Stimulated activated CD8-positive, alpha-beta memory T cell treated with anti-CD3 and anti-CD28 coated beads, Interleukin-2, amount 100 ng/mL, for 48 hours (primary cell): ENCODE results near the gene GOLPH3.
A peak's percentile ranks its signal among the peaks of the same experiment; 100 is the strongest.
"Not testable (repeated sequence)": the region's sequence is repeated elsewhere in the genome, so short reads cannot be mapped to it uniquely, and the experiment has no call there.

ENCODE experiments used
- DNase-seq, 2 donors: peaks; one replicate each; pipeline ENCODE4 v3.0.0-alpha.2; 2020; ENCODE audit warnings: low read depth in 2 of 2

The GOLPH3 gene

DNA sequence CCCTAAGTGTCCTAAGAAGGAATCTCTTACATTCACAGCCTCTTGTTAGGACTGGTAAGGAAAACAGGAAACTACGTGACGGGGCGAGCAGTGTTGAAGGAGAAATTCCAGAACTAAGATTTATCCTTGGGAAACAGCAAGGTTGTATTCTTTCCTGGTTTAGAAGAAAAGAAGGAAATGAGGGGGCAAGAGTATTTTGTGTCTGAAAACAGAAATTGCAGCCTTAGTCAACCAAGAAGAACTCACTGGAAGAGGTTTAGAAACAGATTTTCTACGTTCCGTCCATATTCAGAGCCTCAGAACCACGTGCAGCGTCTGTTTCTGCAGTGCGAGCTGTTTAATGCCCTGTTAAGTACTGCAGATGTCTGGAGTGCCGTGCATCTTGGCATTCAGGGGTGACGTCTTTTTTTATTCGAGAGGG, 75.2 kb downstream of the GOLPH3 start:
- DNase-seq, result no peak

DNA sequence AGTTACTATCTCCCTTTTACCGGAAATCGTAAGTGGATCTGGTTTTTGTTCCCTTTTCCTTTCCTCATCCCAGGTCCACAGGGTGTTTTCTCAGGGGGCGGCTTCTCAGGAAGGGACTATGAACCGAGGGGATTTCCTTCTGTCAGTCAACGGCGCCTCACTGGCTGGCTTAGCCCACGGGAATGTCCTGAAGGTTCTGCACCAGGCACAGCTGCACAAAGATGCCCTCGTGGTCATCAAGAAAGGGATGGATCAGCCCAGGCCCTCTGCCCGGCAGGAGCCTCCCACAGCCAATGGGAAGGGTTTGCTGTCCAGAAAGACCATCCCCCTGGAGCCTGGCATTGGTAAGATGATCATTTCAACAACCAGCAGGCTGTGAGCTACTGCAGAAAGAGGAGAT, 75.8 kb downstream of the GOLPH3 start:
- no peak for DNase-seq

DNA sequence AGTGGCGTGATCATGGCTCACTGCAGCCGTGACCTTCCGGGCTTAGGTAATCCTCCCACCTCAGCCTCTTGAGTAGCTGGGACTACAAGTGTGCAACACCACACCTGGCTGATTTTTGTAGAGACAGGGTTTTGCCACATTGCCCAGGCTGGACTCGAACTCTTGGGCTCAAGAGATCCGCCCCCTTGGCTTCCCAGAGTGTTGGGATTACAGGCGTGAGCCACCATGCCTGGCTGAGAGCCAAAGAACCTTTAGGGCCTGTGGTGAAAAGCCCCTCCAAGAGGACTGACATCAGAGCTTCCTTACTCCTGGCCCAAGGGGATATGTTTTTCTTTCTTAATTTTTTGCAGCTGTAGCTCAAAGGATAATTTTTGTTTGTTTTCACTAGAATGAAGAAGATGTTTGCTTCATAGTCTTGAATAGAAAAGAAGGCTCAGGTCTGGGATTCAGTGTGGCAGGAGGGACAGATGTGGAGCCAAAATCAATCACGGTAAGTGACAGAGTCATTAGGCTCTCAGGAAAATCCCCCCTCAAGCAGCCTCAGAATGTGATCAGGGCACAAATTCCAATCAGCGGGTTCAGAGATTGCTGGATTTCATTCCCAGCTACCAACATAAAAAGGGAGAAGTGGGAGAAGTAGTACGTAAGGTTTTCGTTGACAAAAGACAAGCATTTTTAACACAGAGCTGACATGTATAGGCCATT, 77.1 kb downstream of the GOLPH3 start:
- DNase-seq, result no peak

DNA sequence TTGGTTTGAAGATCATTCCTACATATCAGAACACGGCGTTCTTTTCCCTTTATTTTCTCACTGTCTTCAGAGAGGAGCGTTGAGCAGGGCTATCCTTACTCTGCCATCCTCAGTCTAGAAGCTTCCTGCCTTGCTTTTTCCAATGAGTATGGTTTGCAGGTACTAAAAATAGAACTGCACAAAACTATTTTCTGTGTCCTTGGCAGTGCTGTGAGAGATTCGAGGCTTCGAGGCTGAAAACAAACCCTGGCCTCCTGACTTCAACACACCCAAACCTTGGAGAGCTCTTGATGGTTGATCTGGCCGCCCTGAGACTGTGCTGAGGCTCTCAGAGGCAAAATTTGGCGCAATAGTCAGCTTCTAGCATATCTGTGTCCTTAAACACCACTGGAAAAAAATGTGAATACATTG, 78.9 kb downstream of the GOLPH3 start:
- DNase-seq, result no peak

DNA sequence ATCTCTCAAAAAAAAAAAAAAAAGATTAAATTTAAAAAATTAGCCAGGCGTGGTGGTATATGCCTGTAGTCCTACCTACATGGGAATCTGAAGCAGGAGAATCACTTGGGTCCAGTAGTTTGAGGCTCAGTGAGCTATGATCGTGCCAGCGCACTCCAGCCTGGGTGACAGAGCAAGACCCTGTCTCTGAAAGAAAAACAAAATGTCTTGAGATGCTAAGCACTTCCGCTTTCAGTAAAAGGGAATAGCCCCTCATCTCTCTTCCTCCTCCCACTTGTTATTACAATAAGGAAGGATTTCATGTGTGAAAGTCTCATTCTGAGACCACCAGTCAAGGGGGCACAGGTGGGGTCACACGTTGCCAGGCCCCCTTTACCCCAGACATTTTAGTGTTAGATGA, 79.4 kb downstream of the GOLPH3 start:
- DNase-seq, result no peak

DNA sequence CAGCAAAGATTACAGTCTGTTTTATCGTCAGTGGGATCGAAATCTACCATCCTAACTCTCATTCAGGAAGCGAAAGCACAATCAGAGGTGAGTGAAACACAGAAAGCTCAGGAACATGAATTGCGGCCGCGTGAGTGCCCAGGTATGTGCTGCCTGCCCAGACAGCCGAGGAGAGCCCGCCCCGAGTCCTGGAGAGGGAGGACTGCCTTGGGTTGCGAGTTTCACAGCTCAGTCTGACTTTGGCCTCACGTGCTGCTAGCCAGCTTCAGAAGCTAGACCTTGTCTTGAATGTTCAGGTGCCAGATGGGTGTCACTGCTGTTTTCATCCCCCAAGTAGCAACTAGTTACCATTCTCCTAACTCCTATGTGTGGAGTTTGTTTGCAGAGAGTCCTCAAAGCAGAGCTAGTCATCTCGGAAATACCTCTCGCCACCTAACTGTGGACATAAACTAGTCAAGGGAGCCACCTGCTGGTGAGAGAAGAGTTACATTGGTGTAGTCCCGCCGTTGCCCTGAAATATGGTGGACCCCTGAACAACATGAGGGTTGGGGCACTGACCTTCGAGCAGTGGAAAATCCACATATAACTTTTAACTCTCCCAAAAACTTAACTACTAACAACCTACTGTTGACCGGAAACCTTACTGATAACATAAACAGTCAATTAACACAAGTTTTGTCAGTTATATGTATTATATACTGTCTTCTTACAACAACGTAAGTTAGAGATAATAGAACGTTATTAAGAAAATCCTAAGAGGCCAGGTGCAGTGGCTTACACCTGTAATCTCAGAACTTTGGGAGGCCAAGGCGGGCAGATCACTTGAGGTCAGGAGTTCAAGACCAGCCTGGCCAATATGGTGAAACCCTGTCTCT, 80.9 kb downstream of the GOLPH3 start:
- DNase-seq, result peak; percentile 37 to 41

DNA sequence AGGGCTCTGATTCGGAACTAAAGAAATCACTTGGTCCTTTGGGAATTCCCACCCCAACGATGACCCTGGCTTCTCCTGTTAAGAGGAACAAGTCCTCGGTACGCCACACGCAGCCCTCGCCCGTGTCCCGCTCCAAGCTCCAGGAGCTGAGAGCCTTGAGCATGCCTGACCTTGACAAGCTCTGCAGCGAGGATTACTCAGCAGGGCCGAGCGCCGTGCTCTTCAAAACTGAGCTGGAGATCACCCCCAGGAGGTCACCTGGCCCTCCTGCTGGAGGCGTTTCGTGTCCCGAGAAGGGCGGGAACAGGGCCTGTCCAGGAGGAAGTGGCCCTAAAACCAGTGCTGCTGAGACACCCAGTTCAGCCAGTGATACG, 83.4 kb downstream of the GOLPH3 start:
- no peak for DNase-seq

DNA sequence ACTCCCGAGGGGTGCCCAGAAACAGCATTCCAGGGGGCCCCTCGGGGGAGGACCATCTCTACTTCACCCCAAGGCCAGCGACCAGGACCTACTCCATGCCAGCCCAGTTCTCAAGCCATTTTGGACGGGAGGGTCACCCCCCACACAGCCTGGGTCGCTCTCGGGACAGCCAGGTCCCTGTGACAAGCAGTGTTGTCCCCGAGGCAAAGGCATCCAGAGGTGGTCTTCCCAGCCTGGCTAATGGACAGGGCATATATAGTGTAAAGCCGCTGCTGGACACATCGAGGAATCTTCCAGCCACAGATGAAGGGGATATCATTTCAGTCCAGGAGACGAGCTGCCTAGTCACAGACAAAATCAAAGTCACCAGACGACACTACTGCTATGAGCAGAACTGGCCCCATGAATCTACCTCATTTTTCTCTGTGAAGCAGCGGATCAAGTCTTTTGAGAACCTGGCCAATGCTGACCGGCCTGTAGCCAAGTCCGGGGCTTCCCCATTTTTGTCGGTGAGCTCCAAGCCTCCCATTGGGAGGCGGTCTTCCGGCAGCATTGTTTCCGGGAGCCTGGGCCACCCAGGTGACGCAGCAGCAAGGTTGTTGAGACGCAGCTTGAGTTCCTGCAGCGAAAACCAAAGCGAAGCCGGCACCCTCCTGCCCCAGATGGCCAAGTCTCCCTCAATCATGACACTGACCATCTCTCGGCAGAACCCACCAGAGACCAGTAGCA, 83.9 kb downstream of the GOLPH3 start:
- no peak for DNase-seq

DNA sequence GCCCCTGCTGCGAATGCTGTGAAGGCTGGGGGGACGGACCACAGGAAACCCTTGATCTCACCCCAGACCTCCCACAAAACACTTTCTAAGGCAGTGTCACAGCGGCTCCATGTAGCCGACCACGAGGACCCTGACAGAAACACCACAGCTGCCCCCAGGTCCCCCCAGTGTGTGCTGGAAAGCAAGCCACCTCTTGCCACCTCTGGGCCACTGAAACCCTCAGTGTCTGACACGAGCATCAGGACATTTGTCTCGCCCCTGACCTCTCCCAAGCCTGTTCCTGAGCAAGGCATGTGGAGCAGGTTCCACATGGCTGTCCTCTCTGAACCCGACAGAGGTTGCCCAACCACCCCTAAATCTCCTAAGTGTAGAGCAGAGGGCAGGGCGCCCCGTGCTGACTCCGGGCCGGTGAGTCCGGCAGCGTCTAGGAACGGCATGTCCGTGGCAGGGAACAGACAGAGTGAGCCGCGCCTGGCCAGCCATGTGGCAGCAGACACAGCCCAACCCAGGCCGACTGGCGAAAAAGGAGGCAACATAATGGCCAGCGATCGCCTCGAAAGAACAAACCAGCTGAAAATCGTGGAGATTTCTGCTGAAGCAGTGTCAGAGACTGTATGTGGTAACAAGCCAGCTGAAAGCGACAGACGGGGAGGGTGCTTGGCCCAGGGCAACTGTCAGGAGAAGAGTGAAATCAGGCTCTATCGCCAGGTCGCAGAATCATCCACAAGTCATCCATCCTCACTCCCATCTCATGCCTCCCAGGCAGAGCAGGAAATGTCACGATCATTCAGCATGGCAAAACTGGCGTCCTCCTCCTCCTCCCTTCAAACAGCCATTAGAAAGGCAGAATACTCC, 84.7 kb downstream of the GOLPH3 start:
- DNase-seq, result no peak

DNA sequence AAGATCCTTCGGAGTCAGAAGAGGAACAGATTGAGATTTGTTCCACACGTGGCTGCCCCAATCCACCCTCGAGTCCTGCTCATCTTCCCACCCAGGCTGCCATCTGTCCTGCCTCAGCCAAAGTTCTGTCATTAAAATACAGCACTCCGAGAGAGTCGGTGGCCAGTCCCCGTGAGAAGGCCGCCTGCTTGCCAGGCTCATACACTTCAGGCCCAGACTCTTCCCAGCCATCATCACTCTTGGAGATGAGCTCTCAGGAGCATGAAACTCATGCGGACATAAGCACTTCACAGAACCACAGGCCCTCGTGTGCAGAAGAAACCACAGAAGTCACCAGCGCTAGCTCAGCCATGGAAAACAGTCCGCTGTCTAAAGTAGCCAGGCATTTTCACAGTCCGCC, 85.9 kb downstream of the GOLPH3 start:
- DNase-seq, result no peak

DNA sequence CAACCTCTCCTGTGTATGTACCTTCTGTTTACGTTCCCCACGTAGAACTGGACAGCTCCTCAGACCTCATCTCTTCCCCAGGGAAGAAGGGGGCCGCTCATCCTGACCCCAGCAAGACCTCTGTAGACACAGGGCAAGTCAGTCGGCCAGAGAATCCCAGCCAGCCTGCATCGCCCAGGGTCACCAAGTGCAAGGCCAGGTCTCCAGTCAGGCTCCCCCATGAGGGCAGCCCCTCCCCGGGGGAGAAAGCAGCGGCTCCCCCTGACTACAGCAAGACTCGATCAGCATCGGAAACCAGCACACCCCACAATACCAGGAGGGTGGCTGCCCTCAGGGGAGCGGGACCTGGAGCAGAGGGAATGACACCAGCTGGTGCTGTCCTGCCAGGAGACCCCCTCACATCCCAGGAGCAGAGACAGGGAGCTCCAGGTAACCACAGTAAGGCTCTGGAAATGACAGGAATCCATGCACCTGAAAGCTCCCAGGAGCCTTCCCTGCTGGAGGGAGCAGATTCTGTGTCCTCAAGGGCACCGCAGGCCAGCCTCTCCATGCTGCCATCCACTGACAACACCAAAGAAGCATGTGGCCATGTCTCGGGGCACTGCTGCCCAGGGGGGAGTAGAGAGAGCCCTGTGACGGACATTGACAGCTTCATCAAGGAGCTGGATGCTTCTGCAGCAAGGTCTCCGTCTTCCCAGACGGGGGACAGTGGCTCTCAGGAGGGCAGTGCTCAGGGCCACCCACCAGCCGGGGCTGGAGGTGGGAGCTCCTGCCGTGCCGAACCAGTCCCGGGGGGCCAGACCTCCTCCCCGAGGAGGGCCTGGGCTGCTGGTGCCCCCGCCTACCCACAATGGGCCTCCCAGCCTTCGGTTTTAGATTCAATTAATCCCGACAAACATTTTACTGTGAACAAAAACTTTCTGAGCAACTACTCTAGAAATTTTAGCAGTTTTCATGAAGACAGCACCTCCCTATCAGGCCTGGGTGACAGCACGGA, 86.7 kb downstream of the GOLPH3 start:
- DNase-seq, result no peak

DNA sequence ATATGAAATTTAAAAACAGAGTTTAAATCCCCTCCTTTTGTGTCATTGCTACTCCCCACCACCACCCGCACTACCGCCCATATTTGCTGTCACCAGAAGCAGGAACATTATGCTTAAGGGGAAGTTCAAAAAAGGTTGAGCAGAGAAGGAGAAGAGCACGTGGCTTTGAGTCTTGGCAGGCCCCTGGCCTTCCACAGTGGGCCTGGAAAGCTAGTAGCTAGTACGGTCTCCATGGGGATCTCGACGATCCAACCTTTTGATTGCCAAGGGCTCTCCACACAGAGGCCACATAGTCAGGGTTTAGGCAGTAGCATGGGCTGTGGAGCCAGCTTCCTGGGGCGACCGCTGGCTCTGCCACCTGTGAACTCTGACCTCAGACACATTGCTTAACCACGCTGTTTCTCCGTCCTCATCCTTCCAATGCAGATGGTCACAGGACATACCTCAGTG, 90.1 kb downstream of the GOLPH3 start:
- no peak for DNase-seq

DNA sequence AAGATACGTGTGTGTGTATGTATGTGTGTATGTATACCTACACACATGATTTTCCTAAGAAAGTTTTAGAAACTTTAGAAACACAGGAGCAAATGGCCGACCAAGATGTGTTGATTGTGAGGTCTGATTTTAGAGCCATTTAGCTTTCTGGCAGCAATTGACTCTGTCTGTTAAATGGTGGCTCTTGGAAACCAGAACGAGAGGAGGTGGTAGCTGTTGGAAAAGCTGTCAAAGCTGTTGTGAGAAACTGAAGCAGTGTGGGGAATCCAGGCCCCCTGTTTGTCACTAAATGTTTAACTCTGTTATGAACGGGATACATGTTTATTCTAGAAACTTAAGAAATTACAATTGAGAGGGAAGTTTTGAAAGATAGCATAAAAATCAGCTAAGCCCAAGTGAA, 91.4 kb downstream of the GOLPH3 start:
- no peak for DNase-seq

DNA sequence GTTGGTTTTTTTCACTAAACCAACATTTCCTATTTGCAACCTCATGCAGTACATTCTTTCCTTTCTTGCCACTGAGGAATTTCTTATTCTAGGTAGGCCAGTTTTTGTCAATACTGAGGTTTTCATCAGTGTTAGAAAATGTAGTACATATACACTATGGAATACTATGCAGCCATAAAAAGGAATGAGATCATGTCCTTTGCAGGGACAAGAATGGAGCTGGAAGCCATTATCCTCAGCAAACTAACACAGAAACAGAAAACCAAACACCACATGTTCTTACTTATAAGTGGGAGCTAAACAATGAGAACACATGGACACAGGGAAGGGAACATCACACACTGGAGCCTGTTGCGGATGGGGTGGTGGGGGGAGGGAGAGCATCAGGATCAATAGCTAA, 93.6 kb downstream of the GOLPH3 start:
- not testable (repeated sequence) for DNase-seq

DNA sequence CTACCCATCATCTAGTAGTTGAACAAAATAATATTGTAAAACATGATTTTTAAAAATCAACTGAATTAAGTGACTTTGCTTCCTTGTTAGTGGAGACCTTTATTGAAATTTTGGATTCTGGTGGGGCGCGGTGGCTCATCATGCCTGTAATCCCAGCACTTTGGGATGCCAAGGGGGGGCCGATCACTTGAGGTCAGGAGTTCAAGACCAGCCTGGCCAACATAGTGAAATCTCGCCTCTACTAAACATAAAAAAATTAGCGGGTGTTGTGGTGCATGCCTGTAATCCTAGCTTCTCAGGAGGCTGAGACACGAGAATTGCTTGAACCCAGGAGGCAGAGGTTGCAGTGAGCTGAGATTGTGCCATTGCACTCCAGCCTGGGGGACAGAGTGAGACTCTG, 95.3 kb downstream of the GOLPH3 start:
- not testable (repeated sequence) for DNase-seq

DNA sequence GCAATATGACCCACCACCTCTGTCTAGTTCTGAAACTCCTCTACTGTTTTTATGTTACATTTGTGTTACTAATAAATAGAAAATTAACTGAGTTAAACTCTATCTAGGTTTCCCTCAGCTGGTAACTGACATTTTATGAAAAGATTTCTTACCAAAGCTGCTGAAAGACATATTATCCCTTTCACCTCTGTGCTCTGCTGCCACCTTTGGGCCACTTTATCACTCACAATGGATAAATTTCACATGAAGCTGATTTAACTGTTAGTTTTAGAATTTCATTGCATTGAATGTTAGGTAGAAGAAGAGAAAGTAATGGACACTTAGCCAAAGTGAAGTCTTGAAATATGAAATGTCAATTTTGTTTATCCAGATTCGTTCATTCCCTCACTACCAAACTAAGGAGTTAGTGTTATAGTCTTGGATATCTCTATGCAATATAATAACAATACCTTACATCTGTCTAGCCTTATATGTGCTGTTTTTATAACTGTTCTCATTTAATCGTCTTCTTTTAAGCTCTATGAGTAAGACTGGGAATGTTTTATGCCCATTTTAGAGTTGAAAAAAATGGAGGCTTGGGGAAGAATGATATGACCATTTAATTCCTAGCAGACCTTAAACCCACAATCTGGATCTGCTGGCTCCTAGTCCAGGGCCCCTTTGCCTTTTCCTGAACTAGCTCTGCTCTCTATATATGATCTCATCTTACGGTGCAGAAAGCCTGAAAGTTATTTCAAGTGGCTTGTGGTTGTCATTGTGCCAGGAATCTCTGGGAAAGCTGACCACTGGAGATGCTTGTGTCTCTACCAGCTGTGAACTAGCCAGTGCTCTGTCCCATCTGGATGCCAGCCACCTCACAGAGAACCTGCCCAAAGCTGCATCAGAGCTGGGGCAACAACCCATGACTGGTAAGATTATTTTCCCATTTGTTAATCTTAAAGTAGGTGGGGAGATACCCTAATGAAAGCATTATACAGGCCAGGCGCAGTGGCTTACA, 97.1 kb downstream of the GOLPH3 start:
- DNase-seq, result peak in 1 of 2 donors; percentile 10
